HEK293 (cell line): ENCODE results near the gene PRELID3B.
A peak's percentile ranks its signal among the peaks of the same experiment; 100 is the strongest.

ENCODE experiments used
- CTCF ChIA-PET: fragments of 350-600 bp; formaldehyde crosslinking; extraction: SDS; loops from one replicate; lab custom pipeline; 2021; ENCODE audit warnings: antibody characterized with exemption; lab: Yijun Ruan, JAX
- POLR2A ChIA-PET: fragments of 300-600 bp; formaldehyde crosslinking; extraction: SDS; loops from one replicate; lab custom pipeline; 2020; ENCODE audit warnings: antibody characterized with exemption, inconsistent platforms; lab: Yijun Ruan, JAX
- H3K27ac ChIP-seq: fragments of 200-500 bp; sonication (Bioruptor generic); 2 replicates; pipeline ENCODE4 v1.5.1; 2014; ENCODE audit warnings: low read depth, low read length, control low read depth, inconsistent platforms; ENCODE audit errors: extremely low read depth
- H3K36me3 ChIP-seq, 2 experiments: fragments of 200-500 bp in 1 of 2; sonication (Bioruptor generic) in 1 of 2; 1 replicate in 1 of 2; 2 replicates in 1 of 2; pipeline ENCODE4 v1.5.1; 2014 to 2017; ENCODE audit warnings: inconsistent platforms in 2 of 2, low read length in 2 of 2; ENCODE audit not compliant: control insufficient read depth in 2 of 2, insufficient read depth in 1 of 2
- H3K4me1 ChIP-seq: fragments of 200-500 bp; sonication (Bioruptor generic); 2 replicates; pipeline ENCODE4 v1.5.1; 2014; ENCODE audit warnings: mild to moderate bottlenecking, low read length, inconsistent platforms; ENCODE audit not compliant: control insufficient read depth, insufficient read depth
- H3K4me3 ChIP-seq: 2 replicates; pipeline ENCODE4 v1.5.1; 2011; ENCODE audit warnings: low read depth, mild to moderate bottlenecking, control low read depth, low read length, moderate library complexity
- H3K9me3 ChIP-seq: fragments of 200-500 bp; sonication (Bioruptor generic); 2 replicates; pipeline ENCODE4 v1.5.1; 2014; ENCODE audit warnings: low read depth, low read length, inconsistent platforms; ENCODE audit not compliant: control insufficient read depth, insufficient read depth
- GFI1B ChIP-seq: fragments of 450-650 bp; formaldehyde crosslinking; IDR thresholded peaks from 2 replicates; pipeline ENCODE4 v1.5.1; 2016; ENCODE audit warnings: missing biosample characterization, missing genetic modification characterization
- IKZF3 ChIP-seq: fragments of 450-650 bp; IDR thresholded peaks from 2 replicates; pipeline ENCODE4 v1.5.0; 2018; ENCODE audit warnings: missing biosample characterization, mild to moderate bottlenecking, missing genetic modification characterization, moderate library complexity
- PRDM1 ChIP-seq: fragments of 450-650 bp; formaldehyde crosslinking; IDR thresholded peaks from 2 replicates; pipeline ENCODE4; 2016; ENCODE audit warnings: missing biosample characterization, missing genetic modification characterization
- PRDM6 ChIP-seq: fragments of 450-650 bp; formaldehyde crosslinking; IDR thresholded peaks from 2 replicates; pipeline ENCODE4 v1.5.1; 2017; ENCODE audit warnings: missing biosample characterization, missing genetic modification characterization
- SCRT1 ChIP-seq: fragments of 450-650 bp; formaldehyde crosslinking; IDR thresholded peaks from 2 replicates; pipeline ENCODE4 v1.5.1; 2016; ENCODE audit warnings: missing biosample characterization, missing genetic modification characterization, borderline replicate concordance
- SCRT2 ChIP-seq: fragments of 450-650 bp; formaldehyde crosslinking; IDR thresholded peaks from 2 replicates; pipeline ENCODE4 v1.5.1; 2016; ENCODE audit warnings: missing biosample characterization, missing genetic modification characterization
- SP7 ChIP-seq: fragments of 450-650 bp; formaldehyde crosslinking; IDR thresholded peaks from 2 replicates; pipeline ENCODE4 v1.5.1; 2016; ENCODE audit warnings: missing biosample characterization, missing genetic modification characterization
- TCF7L2 ChIP-seq: IDR thresholded peaks from 2 replicates; pipeline ENCODE4 v1.6.1; 2011; ENCODE audit warnings: low read depth, mild to moderate bottlenecking, inconsistent platforms, low read length, moderate library complexity, borderline replicate concordance
- ZBTB17 ChIP-seq: fragments of 450-650 bp; formaldehyde crosslinking; IDR thresholded peaks from 2 replicates; pipeline ENCODE4 v1.5.1; 2016; ENCODE audit warnings: missing biosample characterization, missing genetic modification characterization
- ZBTB8A ChIP-seq: fragments of 450-650 bp; formaldehyde crosslinking; IDR thresholded peaks from 2 replicates; pipeline ENCODE4 v1.5.1; 2016; ENCODE audit warnings: missing biosample characterization, missing genetic modification characterization
- ZNF2 ChIP-seq: fragments of 450-650 bp; formaldehyde crosslinking; IDR thresholded peaks from 2 replicates; pipeline ENCODE4 v1.5.1; 2016; ENCODE audit warnings: missing biosample characterization, missing genetic modification characterization
- ZNF335 ChIP-seq: fragments of 450-650 bp; formaldehyde crosslinking; conservative IDR thresholded peaks from 2 replicates; pipeline ENCODE4 v1.5.1; 2016; ENCODE audit warnings: missing biosample characterization, missing genetic modification characterization
- ZNF560 ChIP-seq: fragments of 450-650 bp; formaldehyde crosslinking; IDR thresholded peaks from 2 replicates; pipeline ENCODE4 v1.5.1; 2017; ENCODE audit warnings: missing biosample characterization, missing genetic modification characterization, borderline replicate concordance
- ZNF600 ChIP-seq: fragments of 450-650 bp; formaldehyde crosslinking; IDR thresholded peaks from 2 replicates; pipeline ENCODE4 v1.5.1; 2016; ENCODE audit warnings: missing biosample characterization, missing genetic modification characterization
- ZNF629 ChIP-seq: fragments of 450-650 bp; formaldehyde crosslinking; IDR thresholded peaks from 2 replicates; pipeline ENCODE4 v1.5.1; 2017; ENCODE audit warnings: missing biosample characterization, missing genetic modification characterization
- ZNF777 ChIP-seq: fragments of 450-650 bp; formaldehyde crosslinking; IDR thresholded peaks from 2 replicates; pipeline ENCODE4 v1.5.1; 2017; ENCODE audit warnings: missing biosample characterization, missing genetic modification characterization, borderline replicate concordance
- ZNF791 ChIP-seq: fragments of 450-650 bp; formaldehyde crosslinking; IDR thresholded peaks from 2 replicates; pipeline ENCODE4 v1.5.1; 2016; ENCODE audit warnings: missing biosample characterization, missing genetic modification characterization
- ZNF830 ChIP-seq: fragments of 450-650 bp; IDR thresholded peaks from 2 replicates; pipeline ENCODE4 v1.5.0; 2018; ENCODE audit warnings: missing biosample characterization, missing genetic modification characterization, low read depth, mild to moderate bottlenecking, moderate library complexity
- TF ChIP-seq, protein P1 (sequence below): fragments of 450-650 bp; formaldehyde crosslinking; IDR thresholded peaks from 2 replicates; pipeline ENCODE4 v1.5.1; 2016; ENCODE audit warnings: missing biosample characterization, missing genetic modification characterization
- TF ChIP-seq, protein P2 (sequence below): fragments of 450-650 bp; formaldehyde crosslinking; IDR thresholded peaks from 2 replicates; pipeline ENCODE4 v1.5.1; 2016; ENCODE audit warnings: missing biosample characterization, missing genetic modification characterization
- TF ChIP-seq, protein P3 (sequence below): fragments of 450-650 bp; formaldehyde crosslinking; IDR thresholded peaks from 2 replicates; pipeline ENCODE4 v1.5.1; 2016; ENCODE audit warnings: missing biosample characterization, missing genetic modification characterization
- TF ChIP-seq, protein P4 (sequence below): fragments of 450-650 bp; formaldehyde crosslinking; conservative IDR thresholded peaks from 2 replicates; pipeline ENCODE4 v1.5.1; 2016; ENCODE audit warnings: low read depth, missing biosample characterization, missing genetic modification characterization

The PRELID3B gene

GRCh38 chr20:59033093-59033492 is 9.5 kb downstream of the PRELID3B start:
- peak overlapping the region; percentile 45; the same call in 1 of the 2 replicates for H3K4me3 ChIP-seq
- no peaks in the 10 kb centered on the region for H3K9me3 ChIP-seq
- CTCF ChIA-PET, result no interaction called here
- H3K27ac ChIP-seq, result peak overlapping the region; percentile 91; the same call in 1 of the 2 replicates
- H3K4me1 ChIP-seq, result peaks cover 7% of the 10 kb centered on the region; the same call in 1 of the 2 replicates
- POLR2A ChIA-PET, result interaction anchor here (1.1 to 2.2 kb wide), 5 partner anchors 9 to 49 kb away, joined by 3 to 28 read pairs (median 16); partner anchors contain the start of genes PRELID3B and TUBB1
- TF ChIP-seq ZNF560 (tag by site-specific recombination) (no peak), PRDM1 (peak; percentile 51; the same call in 1 of the 2 replicates)
- H3K36me3 ChIP-seq, result peaks cover 16 to 77% of the 10 kb centered on the region in 2 experiments; a peak in 2 of 3 replicates

- no peaks in the 10 kb centered on the region for H3K9me3 ChIP-seq
- peak overlapping the region; percentile 45 for H3K4me3 ChIP-seq
- ChIA-PET POLR2A (interaction anchor here (0.7 to 2.2 kb wide), 25 partner anchors 9 to 381 kb away, joined by 3 to 28 read pairs (median 6); partner anchors contain the start of genes NELFCD, PRELID3B, STX16 and TUBB1), CTCF (interaction anchor here (0.7 to 1.0 kb wide), 2 partner anchors 55 to 916 kb away, joined by 3 to 5 read pairs; no protein-coding TSS in a partner anchor)
- peak overlapping the region; percentile 91 for H3K27ac ChIP-seq
- H3K4me1 ChIP-seq, result peaks cover 7% of the 10 kb centered on the region; the same call in 1 of the 2 replicates
- H3K36me3 ChIP-seq, result peaks cover 16 to 77% of the 10 kb centered on the region in 2 experiments; a peak in 2 of 3 replicates
- TF ChIP-seq, protein P1, sequence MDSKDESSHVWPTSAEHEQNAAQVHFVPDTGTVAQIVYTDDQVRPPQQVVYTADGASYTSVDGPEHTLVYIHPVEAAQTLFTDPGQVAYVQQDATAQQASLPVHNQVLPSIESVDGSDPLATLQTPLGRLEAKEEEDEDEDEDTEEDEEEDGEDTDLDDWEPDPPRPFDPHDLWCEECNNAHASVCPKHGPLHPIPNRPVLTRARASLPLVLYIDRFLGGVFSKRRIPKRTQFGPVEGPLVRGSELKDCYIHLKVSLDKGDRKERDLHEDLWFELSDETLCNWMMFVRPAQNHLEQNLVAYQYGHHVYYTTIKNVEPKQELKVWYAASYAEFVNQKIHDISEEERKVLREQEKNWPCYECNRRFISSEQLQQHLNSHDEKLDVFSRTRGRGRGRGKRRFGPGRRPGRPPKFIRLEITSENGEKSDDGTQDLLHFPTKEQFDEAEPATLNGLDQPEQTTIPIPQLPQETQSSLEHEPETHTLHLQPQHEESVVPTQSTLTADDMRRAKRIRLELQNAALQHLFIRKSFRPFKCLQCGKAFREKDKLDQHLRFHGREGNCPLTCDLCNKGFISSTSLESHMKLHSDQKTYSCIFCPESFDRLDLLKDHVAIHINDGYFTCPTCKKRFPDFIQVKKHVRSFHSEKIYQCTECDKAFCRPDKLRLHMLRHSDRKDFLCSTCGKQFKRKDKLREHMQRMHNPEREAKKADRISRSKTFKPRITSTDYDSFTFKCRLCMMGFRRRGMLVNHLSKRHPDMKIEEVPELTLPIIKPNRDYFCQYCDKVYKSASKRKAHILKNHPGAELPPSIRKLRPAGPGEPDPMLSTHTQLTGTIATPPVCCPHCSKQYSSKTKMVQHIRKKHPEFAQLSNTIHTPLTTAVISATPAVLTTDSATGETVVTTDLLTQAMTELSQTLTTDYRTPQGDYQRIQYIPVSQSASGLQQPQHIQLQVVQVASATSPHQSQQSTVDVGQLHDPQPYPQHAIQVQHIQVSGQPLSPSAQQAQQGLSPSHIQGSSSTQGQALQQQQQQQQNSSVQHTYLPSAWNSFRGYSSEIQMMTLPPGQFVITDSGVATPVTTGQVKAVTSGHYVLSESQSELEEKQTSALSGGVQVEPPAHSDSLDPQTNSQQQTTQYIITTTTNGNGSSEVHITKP (tag by site-specific recombination), result no peak
- TF ChIP-seq SCRT2 (tag by site-specific recombination) (peak; percentile 98), GFI1B (no peak), ZNF830 (no peak), IKZF3 (tag by site-specific recombination) (peak; percentile 92), ZBTB8A (0 out of 2 replicates have a peak, but pooled peaks have one; percentile 32), ZNF791 (tag by site-specific recombination) (no peak), ZNF629 (tag by site-specific recombination) (peak; percentile 26; the same call in 1 of the 2 replicates), ZBTB17 (tag by site-specific recombination) (peak; percentile 44; the same call in 1 of the 2 replicates), SCRT1 (tag by site-specific recombination) (peak; percentile 88; the same call in 1 of the 2 replicates), PRDM6 (tag by site-specific recombination) (no peak), ZNF335 (tag by site-specific recombination) (peak; percentile 92), TCF7L2 (no peak), ZNF777 (tag by site-specific recombination) (0 out of 2 replicates have a peak, but pooled peaks have one; percentile 18), SP7 (tag by site-specific recombination) (peak; percentile 10; the same call in 1 of the 2 replicates), ZNF600 (tag by site-specific recombination) (no peak), ZNF2 (tag by site-specific recombination) (0 out of 2 replicates have a peak, but pooled peaks have one; percentile 30)
- TF ChIP-seq, protein P2, sequence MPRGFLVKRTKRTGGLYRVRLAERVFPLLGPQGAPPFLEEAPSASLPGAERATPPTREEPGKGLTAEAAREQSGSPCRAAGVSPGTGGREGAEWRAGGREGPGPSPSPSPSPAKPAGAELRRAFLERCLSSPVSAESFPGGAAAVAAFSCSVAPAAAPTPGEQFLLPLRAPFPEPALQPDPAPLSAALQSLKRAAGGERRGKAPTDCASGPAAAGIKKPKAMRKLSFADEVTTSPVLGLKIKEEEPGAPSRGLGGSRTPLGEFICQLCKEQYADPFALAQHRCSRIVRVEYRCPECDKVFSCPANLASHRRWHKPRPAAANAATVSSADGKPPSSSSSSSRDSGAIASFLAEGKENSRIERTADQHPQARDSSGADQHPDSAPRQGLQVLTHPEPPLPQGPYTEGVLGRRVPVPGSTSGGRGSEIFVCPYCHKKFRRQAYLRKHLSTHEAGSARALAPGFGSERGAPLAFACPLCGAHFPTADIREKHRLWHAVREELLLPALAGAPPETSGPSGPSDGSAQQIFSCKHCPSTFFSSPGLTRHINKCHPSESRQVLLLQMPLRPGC (tag by site-specific recombination), result no peak
- TF ChIP-seq, protein P3, sequence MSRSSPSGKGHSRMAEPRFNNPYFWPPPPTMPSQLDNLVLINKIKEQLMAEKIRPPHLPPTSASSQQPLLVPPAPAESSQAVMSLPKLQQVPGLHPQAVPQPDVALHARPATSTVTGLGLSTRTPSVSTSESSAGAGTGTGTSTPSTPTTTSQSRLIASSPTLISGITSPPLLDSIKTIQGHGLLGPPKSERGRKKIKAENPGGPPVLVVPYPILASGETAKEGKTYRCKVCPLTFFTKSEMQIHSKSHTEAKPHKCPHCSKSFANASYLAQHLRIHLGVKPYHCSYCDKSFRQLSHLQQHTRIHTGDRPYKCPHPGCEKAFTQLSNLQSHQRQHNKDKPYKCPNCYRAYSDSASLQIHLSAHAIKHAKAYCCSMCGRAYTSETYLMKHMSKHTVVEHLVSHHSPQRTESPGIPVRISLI (tag by site-specific recombination), result no peak
- TF ChIP-seq, protein P4, sequence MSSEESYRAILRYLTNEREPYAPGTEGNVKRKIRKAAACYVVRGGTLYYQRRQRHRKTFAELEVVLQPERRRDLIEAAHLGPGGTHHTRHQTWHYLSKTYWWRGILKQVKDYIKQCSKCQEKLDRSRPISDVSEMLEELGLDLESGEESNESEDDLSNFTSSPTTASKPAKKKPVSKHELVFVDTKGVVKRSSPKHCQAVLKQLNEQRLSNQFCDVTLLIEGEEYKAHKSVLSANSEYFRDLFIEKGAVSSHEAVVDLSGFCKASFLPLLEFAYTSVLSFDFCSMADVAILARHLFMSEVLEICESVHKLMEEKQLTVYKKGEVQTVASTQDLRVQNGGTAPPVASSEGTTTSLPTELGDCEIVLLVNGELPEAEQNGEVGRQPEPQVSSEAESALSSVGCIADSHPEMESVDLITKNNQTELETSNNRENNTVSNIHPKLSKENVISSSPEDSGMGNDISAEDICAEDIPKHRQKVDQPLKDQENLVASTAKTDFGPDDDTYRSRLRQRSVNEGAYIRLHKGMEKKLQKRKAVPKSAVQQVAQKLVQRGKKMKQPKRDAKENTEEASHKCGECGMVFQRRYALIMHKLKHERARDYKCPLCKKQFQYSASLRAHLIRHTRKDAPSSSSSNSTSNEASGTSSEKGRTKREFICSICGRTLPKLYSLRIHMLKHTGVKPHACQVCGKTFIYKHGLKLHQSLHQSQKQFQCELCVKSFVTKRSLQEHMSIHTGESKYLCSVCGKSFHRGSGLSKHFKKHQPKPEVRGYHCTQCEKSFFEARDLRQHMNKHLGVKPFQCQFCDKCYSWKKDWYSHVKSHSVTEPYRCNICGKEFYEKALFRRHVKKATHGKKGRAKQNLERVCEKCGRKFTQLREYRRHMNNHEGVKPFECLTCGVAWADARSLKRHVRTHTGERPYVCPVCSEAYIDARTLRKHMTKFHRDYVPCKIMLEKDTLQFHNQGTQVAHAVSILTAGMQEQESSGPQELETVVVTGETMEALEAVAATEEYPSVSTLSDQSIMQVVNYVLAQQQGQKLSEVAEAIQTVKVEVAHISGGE (tag by site-specific recombination), result peak; percentile 56
Measured at GRCh38 chr20:59032713-59033059, 9.9 kb downstream of the PRELID3B start.
